COLO668 (cell line): ENCODE results near the gene ELL2.
A peak's percentile ranks its signal among the peaks of the same experiment; 100 is the strongest.

Source experiments
- DNase-seq: peaks from one replicate; lab custom pipeline; 2025; ENCODE audit not compliant: unreplicated experiment; lab: John Stamatoyannopoulos, UW

ELL2 gene

GRCh38 chr5:95983509-95983908 lies 21.9 kb upstream of the ELL2 start:
- no peak for DNase-seq

DNA sequence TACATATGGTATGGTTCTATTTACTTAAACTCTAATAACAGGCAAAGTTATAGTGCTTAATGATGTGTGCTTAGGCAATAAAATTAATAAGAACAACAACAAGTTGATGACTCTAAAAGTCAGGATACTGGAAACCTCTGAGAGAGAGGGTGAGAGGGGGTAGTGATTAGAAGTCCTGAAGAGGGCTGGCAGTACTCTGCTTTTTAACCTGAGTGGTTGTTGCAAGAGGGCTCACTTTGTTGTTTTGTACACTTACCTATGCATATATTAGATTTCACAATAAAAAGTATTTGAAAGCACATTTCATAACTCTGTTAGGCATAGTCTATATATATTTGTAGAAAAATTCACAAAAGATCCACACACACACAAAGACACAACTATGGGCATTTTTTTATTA lies 21.4 kb upstream of the ELL2 start:
- no peak for DNase-seq

GRCh38 chr5:95976606-95977005 lies 15.0 kb upstream of the ELL2 start:
- no peak for DNase-seq

- DNase-seq: no peak
Measured at GRCh38 chr5:95975703-95976102, 14.1 kb upstream of the ELL2 start.

DNA sequence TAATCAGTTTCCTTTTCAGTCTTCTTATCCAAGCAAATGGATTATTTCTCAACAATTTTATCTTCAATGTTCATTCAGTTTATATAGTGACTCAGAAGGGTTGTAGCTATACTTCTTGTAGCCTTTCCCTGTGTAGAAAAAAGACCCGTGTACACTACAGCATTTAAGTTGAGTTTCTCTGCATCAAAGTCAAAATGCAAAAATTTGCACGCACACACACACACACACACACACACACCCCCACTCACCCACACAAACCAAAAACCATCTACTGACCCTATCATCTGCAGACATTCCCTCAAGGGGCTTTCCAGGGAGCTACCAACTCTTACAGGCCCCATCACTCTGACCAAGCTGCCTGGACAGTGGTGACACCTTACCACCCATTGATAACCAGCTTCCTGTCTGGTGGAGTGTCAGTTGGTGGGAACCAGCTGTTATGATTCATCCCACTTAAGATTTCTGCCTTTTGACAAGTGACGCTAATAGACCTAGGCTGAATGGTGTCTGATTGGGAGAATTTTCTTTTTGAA lies 12.2 kb upstream of the ELL2 start:
- no peak for DNase-seq

DNA sequence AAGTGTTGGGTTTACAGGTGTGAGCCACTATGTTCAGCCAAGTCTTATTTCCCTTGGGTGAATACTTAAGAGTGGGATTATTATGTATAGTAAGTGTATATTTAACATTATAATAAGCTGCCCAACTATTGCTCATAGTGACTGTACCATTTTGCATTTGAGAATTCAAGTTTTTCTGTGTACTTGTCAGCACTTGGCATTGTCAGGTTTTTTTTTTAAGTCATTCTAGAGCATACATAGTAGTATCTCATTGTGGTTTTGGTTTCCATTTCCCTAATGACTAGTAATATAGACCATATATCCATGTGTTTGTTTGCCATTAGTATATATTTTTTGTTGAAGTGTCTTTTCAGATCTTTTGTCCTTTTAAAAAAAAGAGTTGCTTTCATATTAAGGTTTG lies 10.5 kb upstream of the ELL2 start:
- DNase-seq: no peak

DNA sequence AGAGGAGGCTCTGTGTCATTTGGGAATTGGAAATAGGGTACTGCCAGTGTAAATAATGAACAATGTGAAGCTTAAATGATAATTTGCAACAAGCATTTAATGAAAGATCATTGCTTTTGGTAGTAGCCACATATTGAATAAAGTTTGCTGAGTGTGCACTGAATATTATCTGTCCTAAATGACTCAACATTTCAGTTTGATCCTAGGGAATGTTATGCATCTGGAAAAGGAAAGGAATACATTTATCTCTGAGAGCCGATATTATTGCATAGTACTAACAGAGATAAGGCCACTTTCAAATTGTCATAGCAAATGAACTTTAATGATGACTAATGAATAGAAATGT lies 8.7 kb upstream of the ELL2 start:
- DNase-seq: no peak

DNA sequence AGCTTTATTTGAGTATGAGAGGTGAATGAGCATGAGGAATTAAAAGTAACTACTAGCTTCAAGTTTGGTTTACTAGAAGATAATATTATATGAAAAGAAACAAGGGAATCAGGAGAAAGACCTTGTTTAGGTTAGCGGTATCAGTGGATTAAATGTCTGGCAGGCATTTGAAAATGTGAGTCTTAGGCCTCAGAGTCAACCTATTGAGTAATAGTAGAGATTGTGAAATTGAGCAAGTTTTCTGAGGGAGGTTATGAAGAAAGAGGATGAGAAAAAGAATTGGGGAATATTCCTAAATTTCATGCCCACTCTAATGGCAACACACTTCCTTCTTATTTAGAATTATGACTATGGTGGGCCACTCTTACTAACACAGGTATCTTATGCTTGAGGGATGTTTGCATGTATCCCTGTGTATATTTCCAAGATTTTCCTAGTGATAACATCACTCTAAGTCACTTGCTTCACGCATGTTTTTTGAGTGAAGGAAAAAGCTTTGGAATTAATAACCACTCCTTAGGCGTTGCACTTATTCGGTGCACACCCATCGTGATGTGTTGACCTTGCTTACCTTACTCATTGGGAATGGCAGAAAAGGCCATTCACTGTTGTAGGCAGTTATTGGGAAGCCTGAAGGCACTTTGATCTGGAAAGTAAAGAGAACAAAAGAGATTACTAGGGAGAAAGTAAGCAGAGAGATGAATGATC lies 8.2 kb upstream of the ELL2 start:
- no peak for DNase-seq

DNA sequence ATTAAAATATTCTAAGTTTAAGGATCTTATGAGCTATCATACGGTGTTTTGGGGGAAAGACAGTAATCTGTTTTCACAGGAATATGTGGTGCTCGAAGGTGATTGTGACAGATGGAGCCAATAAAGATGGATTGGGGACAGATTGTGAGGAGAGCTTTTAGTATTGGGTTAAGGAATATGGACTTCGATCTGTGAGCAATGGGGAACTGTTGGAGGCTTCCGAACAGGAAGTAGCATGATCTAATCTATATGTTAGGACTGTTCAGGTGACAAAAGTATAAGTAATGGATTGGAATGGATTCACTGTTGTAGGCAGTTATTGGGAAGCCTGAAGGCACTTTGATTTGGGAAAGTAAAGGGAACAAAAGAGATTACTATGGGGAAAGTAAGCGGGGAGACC lies 7.4 kb upstream of the ELL2 start:
- no peak for DNase-seq

- no peak for DNase-seq
Measured at GRCh38 chr5:95967236-95967635, 5.6 kb upstream of the ELL2 start.

DNA sequence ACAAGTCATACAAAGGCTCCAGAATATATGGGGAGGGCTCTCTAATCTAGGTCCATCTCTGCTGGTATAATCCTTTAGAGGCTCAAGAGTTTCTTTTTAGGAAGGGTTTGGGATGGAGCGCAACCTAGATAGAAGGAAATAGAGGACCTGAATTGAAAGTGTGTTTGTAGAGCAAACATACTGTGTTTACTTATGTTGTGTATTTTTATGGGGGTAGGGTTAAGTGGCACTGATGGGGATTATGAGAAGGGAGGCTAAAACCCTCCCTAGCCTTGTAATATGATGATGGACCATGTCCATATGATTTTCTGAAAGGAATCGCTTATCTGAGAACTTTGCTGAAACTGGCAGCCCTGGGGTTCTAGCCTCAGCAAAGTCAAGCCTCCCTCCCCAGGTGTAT lies 4.4 kb upstream of the ELL2 start:
- peak; percentile 6 for DNase-seq

DNA sequence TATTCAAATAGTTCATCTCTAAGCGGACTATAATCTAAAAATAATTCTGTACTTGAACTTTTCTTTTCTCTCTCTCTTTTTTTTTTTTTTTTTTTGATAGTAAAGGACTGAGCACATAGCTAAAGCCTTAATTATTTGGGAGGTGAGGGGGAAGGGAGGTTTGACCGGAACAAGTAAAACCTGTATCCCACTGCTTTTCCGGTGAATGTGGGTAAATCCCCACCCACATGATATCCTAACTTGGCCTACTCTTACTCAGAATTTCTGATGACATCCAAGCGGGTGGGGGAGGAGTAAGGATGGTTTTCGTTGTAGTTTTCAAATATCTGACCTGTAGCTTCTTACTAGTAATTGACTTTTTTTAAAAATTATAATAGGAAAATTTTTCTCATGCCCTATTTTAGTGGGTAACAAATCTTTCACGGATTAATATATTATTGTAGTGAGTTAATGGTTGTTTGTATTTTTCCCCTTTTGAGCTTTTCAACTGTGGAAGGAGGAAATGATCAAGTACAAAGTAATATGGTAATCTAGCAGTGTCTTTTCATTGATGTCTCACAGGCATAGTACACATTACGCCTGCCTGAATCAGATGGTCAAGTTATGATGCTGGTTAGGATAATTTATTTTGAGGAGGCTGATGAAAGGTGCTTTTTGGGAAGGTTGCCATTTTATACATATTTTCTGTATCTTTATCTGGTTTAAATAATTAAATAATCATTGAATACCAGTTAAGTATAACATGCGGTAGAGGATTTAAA lies 2.2 kb upstream of the ELL2 start:
- no peak for DNase-seq

DNA sequence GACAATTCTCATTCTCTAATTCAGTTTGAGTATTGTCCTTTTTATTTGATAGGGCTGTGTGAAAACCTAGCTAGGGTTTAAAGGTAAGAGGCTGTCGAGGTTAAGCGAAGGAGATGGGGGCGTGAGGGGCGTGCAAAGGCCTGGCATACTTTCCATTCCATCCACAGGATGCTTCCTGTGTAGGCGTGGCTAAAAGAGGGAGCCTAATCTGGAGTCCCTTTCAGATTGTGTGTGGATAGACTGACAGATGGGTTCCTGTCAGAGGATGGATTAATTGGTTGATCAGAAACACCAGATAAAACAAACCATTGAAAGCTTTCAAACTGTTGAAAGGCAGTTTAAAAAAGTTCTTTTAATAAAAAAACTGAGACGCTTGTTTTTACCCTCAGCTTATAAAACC lies 1.1 kb upstream of the ELL2 start:
- DNase-seq: no peak

DNA sequence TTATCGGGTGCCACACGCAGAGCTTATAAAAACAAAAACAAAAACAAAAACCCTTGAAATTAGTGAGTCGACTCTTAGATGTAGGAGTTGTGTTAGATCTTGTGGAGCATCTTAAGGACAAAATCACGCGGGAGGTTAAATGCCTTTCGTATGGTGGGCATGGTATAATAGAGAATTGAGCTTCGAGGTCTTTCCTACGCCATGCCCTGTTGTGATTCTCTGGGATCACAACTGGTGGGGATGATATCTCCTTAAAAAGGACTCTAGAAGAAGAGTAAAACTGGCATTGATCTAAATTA lies 773 bp upstream of the ELL2 start:
- DNase-seq: no peak

DNA sequence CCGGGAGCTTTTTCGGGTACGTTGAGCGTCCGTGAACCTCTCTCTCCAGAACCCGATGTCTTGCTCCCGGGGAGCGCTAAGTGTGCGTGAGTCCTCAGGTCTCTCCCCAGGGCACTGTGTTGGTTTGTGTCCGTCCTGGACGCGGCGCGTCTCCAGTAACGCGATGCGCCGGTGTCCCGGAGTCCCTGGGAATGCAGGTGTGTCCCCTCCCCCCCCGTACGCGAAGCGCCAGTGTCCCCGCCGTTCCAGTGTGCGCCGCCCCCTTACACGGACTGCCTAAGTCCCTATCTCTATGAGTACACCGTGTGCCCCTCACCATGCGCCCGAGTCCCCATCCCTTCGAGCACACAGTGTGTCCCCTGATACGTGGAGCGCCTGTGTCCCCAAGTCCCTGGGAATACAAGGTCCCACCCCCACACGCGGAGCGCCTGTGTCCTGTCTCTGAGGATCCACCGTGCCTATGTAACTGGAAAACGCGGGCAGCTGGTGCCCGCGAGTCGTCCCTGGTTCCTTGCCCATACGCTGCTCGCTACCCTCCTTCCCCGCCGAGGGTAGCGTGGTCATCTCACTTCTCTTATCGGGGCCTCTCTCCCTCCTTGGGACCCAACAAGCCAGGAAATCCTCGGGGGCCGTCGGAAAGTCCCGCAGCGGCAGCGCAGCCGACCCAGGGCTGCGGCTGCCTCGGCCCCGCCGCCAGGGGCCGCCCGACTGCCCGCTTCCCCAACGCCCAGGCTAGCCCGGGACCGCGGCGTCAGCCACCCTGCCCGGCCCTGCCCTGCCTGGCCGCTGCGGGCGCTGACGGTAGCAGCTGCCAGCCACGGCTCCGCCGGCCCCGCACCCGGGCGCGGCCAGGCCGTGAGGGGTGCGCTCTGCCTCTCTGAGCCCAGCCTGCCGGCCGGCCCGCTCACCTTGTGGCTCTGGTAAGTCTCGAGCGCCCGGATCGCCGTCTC lies 709 bp downstream of the ELL2 start:
- peak; percentile 82 for DNase-seq

DNA sequence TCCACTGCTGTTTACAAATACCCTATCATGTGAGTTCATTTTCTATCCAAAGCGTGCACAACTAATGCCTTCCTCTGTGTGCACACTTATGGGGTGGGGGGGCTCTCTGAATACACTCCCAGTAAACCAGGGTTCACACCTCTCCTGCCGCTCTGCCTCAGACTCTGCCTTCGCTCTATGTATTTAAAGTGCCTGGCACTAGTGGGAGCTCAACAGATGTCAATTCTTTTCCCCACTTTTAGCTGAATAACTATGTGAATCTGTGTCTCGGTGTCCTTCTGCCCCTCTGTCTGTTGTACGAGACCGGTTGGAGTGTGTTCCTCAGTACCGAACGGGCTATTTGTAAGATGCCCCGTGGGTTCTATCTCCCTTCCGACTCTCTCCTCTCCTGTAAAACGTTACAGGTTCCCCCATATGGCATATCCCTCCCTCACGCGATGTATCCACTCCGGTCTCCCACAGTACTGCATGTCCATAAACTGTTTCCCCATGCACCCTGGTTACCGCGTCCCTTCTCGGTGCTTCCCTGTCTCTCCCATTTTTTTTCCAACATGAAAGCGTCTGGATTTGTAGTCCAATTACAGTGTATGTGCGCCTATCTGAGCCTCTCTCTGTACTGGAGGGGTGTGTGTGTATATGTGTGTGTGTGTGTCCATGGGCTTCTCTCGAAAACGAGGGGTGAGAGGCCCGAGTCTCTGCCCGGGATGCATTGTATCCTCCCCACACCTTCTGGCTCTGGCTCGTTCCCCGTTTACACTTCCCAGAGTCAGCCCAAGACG lies 1.6 kb downstream of the ELL2 start:
- peak; percentile 18 for DNase-seq

GRCh38 chr5:95959051-95959887 lies 2.4 kb downstream of the ELL2 start:
- DNase-seq: no peak

DNA sequence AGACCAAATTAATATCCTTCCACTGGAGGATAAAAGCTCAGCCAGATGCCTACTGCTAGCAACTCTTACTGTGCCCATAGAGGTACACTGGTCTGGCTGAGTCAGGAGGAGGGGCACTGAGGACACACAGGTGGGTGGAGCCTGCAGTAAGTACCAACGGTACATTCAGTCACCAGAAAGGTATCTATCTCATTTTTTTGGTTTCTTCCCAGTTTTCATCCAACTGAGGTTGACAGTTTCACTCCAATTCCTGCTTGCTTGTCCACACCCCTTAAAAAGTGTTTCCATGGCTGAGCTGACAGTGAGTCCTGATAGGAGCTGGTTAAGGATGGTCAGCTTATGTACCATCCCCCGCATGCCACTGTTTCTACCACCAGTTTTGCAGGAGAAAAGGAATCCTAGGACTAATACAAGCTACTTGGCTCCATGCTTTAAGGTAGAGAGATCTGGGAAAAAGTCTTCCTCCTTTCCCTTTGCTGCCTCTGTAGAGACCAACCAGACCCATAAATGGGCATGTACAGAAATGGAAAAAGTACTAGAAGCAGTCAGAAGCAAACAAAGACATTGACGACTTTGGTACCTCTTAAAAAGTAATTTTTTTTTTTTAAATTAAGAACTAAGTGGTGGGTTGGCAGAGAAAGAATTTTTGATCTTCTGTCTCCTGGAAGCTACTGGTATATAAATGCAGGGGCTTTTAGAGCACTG lies 3.2 kb downstream of the ELL2 start:
- no peak for DNase-seq

DNA sequence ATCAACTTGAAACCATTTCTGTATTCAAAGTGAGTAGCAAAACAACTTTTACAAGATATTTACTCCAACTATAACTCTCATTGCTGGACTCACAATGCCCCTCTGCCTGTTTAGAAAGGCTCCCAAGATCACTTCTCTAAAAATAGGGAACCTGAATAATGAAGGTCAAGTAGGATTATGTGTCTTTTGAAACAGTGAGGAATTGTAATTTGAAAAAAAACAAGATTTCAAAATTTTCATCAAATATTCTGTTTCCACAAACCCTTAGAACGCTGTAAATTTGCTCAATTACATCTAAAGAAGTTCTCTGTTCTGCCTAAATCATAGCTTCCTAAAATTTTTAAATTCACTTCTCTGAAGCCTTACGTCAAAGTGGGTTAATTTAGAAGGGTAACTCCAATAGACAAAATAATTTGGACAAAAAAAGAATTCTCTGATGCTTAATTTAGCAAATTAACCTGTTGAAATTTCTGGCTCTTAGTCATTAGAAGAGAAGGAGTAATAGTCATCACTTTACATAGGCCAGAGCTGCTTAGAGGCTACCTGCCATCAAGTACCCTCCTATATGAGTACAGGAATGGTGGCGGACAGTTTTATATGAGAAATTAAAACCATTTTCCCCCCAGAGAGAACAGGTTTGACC lies 4.0 kb downstream of the ELL2 start:
- no peak for DNase-seq
